Dedifferentiated amniotic fluid mesenchymal stem cell (primary cell): ENCODE measurements around the gene SERAC1.
A peak's percentile ranks its signal among the peaks of the same experiment; 100 is the strongest.
"Not testable (repeated sequence)": the region's sequence is repeated elsewhere in the genome, so short reads cannot be mapped to it uniquely, and the experiment has no call there.

Experiments
- DNase-seq: peaks from one replicate; pipeline ENCODE4 v3.0.0-alpha.2; 2016; ENCODE audit errors: extremely low spot score

SERAC1 gene

GRCh38 chr6:158168040-158168289 lies at the start of gene SERAC1:
Gene SERAC1, minus strand, starts transcription at chr6:158168262. Its CDS starts 9,899 bp downstream, at chr6:158158363.
- DNase-seq: no peak

- peak; percentile 89 for DNase-seq
Measured at GRCh38 chr6:158213925-158214674, 46.0 kb upstream of the SERAC1 start.

GRCh38 chr6:158211273-158212055 lies 43.4 kb upstream of the SERAC1 start:
- peak; percentile 61 for DNase-seq

DNA sequence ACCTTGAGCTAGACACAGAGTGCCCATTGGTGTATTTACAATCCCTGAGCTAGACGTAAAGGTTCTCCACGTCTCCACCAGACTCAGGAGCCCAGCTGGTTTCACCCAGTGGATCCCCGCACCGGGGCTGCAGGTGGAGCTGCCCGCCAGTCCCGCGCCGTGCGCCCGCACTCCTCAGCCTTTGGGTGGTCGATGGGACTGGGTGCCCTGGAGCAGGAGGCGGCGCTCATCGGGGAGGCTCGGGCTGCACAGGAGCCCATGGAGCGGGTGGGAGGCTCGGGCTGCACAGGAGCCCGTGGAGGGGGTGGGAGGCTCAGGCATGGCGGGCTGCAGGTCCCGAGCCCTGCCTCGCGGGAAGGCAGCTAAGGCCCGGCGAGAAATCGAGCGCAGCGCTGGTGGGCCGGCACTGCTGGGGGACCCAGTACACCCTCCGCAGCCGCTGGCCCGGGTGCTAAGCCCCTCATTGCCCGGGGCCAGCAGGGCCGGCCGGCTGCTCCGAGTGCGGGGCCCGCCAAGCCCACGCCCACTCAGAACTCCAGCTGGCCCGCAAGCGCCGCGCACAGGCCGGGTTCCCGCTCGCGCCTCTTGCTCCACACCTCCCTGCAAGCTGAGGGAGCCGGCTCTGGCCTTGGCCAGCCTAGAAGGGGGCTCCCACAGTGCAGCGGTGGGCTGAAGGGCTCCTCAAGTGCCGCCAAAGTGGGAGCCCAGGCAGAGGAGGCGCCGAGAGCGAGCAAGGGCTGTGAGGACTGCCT lies 41.7 kb upstream of the SERAC1 start:
- not testable (repeated sequence) for DNase-seq

GRCh38 chr6:158208226-158209030 lies 40.4 kb upstream of the SERAC1 start:
- not testable (repeated sequence) for DNase-seq

DNA sequence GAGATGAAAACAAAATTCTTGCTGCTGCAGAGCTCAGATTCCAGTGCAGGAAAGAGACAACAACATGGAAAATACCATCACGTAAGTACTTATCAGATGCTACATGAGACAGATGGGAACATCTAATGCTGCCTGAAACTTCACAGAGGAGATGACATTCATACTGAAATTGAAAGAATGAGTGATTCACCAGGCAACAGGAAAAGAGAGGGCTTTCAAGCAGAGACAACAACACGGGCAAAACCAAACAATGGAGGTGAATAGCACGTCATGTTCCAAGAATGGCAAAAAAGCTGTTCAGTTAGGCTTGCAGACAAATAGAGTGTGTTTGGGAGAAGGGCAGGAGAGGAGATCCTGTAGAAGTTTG lies 39.3 kb upstream of the SERAC1 start:
- no peak for DNase-seq

DNA sequence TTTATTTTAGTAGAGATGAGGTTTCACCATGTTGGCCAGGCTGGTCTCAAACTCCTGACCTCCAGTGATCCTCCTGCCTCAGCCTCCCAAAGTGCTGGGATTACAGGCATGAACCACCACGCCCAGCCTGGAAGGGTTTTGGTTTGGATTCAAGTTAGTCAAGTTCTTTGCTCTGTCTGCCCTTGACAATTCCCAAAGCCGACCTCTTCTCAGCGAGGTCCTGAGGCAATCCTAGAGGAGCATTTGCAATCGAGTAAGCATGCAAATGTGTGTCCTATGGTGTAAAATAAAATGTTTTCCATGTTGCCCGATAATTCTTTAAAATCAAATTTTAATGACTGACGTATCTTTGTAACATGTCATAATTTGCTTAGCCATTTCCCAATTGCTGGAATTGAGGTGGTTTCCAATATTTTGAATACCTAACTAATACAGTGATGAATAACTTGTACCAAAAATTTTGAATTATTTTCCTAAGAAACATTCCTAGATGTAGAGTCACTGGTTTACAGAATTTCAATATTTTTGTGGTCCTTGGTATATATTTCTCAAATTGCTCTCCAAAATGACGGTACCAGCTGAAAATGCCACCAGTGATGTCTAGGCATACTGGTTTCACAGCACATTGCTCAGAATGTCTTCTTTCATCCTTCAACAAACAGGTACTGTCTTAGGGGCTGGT lies 38.8 kb upstream of the SERAC1 start:
- DNase-seq: peak; percentile 51

DNA sequence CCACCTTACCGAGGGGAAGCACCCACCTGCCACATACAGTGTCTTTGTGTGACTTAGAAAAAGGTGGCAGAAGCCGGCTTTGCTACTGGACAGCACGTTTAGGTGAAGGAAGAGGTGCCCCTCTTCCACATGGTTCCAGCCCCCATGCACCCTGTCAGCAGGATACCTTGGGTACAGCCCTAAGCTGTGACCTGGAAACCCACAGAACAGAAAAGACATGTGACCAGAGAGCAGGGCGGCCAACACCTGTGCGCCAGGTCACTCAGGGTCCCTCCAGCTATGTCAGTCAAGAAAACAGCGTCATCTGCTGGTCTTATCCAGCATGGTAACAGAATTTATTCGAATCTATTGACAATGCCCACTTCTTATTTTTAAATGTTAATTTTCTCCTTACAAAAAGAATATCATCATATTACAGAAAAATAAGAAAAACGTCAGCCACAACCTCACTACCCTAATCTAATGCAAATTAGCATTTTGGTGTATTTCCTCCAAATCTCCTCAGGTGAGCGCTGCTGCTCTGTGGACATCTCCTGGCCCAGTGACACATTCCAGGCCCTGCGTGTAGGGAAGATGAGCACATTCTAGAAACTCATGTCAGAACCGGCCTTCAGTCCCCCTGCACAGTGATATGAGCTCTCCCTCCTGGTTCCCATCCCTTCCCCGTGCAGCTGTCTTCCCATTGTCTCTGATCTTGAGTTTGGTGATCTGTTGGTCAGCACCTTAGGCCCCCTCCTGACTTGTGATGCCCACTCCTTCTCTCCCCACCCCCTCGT lies 37.3 kb upstream of the SERAC1 start:
- no peak for DNase-seq

GRCh38 chr6:158198461-158198860 lies 30.4 kb upstream of the SERAC1 start:
- DNase-seq: no peak

DNA sequence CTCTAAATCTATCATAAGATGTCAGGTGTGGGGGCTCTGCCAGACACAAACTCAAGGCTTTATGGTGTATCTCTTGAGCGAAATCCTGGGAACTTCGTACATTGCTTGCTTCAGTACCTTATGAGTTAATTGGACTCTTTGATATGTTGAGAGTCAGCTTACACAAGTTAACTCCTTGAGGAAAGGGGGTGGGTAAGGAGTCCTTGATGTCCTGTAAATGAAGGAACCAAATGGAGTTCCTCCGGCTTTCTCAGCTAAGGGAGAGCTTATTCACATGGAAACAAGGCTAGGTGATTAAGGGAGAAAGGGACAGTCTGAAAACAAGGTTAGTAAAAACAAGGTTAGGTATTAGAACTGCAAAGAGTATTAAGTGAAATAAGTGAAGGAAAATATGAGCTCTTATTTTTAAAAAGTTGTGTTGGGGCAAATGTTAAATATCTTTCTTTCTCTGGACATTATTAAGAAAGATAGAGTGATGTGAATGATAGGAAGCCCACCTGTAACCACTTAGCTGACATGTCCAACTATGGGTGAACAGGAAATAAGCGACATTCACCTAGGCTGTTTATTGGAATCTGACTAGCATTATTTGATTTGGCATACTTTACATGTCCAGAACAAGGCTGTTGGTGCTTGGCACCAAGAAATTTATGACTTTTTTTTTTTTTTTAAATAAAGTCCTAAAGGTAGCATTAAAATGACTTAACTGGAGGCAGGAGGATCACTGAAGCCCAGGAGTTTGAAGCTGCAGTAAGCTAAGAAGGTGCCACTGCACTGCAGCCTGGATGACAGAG lies 26.6 kb upstream of the SERAC1 start:
- no peak for DNase-seq

DNA sequence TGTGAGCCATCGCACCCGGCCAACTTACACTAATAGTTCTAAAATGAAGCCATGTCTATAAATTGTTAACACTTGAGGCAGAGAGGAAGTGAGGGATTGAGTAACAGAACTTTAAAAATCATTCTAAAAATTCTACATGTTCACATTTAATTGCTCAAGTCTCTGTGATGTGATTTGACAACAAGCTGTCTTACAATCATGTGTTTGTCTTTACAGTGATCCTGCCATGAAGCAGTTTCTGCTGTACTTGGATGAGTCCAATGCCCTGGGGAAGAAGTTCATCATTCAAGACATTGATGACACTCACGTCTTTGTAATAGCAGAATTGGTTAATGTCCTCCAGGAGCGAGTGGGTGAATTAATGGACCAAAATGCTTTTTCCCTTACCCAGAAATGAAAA lies 23.7 kb upstream of the SERAC1 start:
- DNase-seq: no peak

- no peak for DNase-seq
Measured at GRCh38 chr6:158191032-158191431, 23.0 kb upstream of the SERAC1 start.

DNA sequence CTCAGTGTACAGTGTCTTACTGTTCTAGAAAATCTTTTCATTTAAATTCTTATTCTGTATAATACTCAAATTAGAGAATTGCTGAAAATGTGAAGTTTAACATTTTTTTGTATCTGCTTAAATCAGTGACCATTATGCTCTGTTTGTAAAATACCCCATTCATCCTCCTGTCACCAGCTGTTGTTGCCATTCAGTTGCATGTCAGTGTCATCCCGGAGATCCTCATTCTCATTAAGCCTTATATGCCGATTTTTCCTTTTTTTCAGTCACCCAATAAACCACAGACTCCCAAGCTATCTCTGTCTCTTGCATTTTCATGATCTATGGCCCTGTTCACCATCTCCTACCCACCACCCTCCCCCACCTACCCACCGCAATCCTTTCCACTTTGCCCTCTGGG lies 20.5 kb upstream of the SERAC1 start:
- DNase-seq: no peak

- no peak for DNase-seq
Measured at GRCh38 chr6:158185729-158186456, 17.8 kb upstream of the SERAC1 start.

- DNase-seq: no peak
Measured at GRCh38 chr6:158184608-158185007, 16.5 kb upstream of the SERAC1 start.

GRCh38 chr6:158183174-158183972 lies 15.3 kb upstream of the SERAC1 start:
- not testable (repeated sequence) for DNase-seq

DNA sequence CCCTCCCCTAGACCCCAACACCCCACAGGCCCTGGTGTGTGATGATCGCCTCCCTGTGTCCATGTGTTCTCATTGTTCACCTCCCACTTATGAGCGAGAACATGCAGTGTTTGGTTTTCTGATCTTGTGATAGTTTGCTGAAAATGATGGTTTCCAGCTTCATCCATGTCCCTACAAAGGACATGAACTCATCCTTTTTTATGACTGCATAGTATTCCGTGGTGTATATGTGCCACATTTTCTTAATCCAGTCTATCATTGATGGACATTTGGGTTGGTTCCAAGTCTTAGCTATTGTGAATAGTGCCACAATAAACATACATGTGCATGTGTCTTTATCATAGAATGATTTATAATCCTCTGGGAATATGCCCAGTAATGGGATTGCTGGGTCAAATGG lies 9.7 kb upstream of the SERAC1 start:
- not testable (repeated sequence) for DNase-seq

DNA sequence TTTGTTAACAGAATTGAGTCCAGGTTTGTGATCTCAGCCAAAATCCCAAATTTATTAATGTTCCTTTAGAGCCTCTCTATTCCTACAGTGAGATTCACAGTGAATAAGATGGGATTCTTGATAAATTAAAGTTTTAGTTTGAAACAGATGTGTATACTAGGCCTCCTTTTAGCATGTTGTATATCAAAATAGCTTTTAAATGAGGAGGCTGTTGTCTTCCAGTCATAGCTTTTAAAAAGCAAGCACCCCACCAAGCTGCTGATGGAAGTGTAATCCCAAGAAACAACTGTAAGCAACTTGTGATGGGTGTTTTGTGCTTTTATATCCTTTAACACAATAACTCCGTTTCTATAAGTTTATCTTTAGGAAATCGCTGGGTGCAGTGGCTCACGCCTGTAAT lies 7.0 kb upstream of the SERAC1 start:
- DNase-seq: no peak
